ENCODE measurements around the gene POLDIP2. TPM values are rescaled to one million over a fixed set of nuclear protein-coding genes. Genes with fewer than 3 reads are reported as not detected.
"Not testable (repeated sequence)": the region's sequence is repeated elsewhere in the genome, so short reads cannot be mapped to it uniquely, and the experiment has no call there.

The POLDIP2 gene
- total RNA-seq, 1 donor from 2014 or later = 103 TPM

- TF ChIP-seq CTCF (IDR thresholded peaks at IDR 0.05; ENCODE audit: insufficient read depth, low read length, poor library complexity, severe bottlenecking) = no peak
- no peak overlapping the region for H3K4me3 ChIP-seq (ENCODE audit: low read depth, low read length)
- H3K36me3 ChIP-seq (ENCODE audit: control insufficient read depth, insufficient read depth, low read length) = peaks cover 4% of the 10 kb centered on the region
- DNase-seq (ENCODE audit: low read depth) = no peak
- H3K27me3 ChIP-seq (ENCODE audit: control insufficient read depth, insufficient read depth, low read length) = no peaks in the 10 kb centered on the region
Measured at GRCh38 chr17:28342313-28342712, 15.0 kb downstream of the POLDIP2 start.

GRCh38 chr17:28341516-28341915, 15.8 kb downstream of the POLDIP2 start:
- Histone ChIP-seq H3K36me3 (ENCODE audit: control insufficient read depth, insufficient read depth, low read length) (peaks cover 4% of the 10 kb centered on the region), H3K4me3 (ENCODE audit: low read depth, low read length) (no peak overlapping the region), H3K27me3 (ENCODE audit: control insufficient read depth, insufficient read depth, low read length) (no peaks in the 10 kb centered on the region)
- DNase-seq (ENCODE audit: low read depth) = no peak
- no peak for TF ChIP-seq CTCF (IDR thresholded peaks at IDR 0.05; ENCODE audit: insufficient read depth, low read length, poor library complexity, severe bottlenecking)

GRCh38 chr17:28340374-28340773, 17.0 kb downstream of the POLDIP2 start:
- Histone ChIP-seq H3K4me3 (ENCODE audit: low read depth, low read length) (no peak overlapping the region), H3K36me3 (ENCODE audit: control insufficient read depth, insufficient read depth, low read length) (peaks cover 3% of the 10 kb centered on the region), H3K27me3 (ENCODE audit: control insufficient read depth, insufficient read depth, low read length) (no peaks in the 10 kb centered on the region)
- DNase-seq (ENCODE audit: low read depth) = no peak
- TF ChIP-seq CTCF (IDR thresholded peaks at IDR 0.05; ENCODE audit: insufficient read depth, low read length, poor library complexity, severe bottlenecking) = no peak

GRCh38 chr17:28339431-28339830, 17.9 kb downstream of the POLDIP2 start:
- no peak for TF ChIP-seq CTCF (IDR thresholded peaks at IDR 0.05; ENCODE audit: insufficient read depth, low read length, poor library complexity, severe bottlenecking)
- Histone ChIP-seq H3K4me3 (ENCODE audit: low read depth, low read length) (no peak overlapping the region), H3K27me3 (ENCODE audit: control insufficient read depth, insufficient read depth, low read length) (no peaks in the 10 kb centered on the region), H3K36me3 (ENCODE audit: control insufficient read depth, insufficient read depth, low read length) (peaks cover 3% of the 10 kb centered on the region)
- DNase-seq (ENCODE audit: low read depth) = no peak

- not testable (repeated sequence) for DNase-seq (ENCODE audit: low read depth); H3K27me3 ChIP-seq (ENCODE audit: control insufficient read depth, insufficient read depth, low read length); H3K36me3 ChIP-seq (ENCODE audit: control insufficient read depth, insufficient read depth, low read length); H3K4me3 ChIP-seq (ENCODE audit: low read depth, low read length)
Measured at GRCh38 chr17:28338769-28339212, 18.5 kb downstream of the POLDIP2 start.

- peaks cover 3% of the 10 kb centered on the region for H3K36me3 ChIP-seq (ENCODE audit: control insufficient read depth, insufficient read depth, low read length)
- H3K27me3 ChIP-seq (ENCODE audit: control insufficient read depth, insufficient read depth, low read length) = no peaks in the 10 kb centered on the region
- H3K4me3 ChIP-seq (ENCODE audit: low read depth, low read length) = no peak overlapping the region
- no peak for DNase-seq (ENCODE audit: low read depth)
- TF ChIP-seq CTCF (IDR thresholded peaks at IDR 0.05; ENCODE audit: insufficient read depth, low read length, poor library complexity, severe bottlenecking) = no peak
Measured at GRCh38 chr17:28338056-28338768, 19.1 kb downstream of the POLDIP2 start.

Measured in kidney epithelial cell (primary cell).